HL-60/S4 (cell line): Measurements from ENCODE around the gene HDC.

ENCODE experiments used
- in situ Hi-C: fragments of 300-500 bp; cut with MboI; formaldehyde crosslinking; loops from 2 replicates; pipeline ENCODE4 v1.14.3; 2022; ENCODE audit warnings: low sequenced_read_pairs

HDC gene

DNA sequence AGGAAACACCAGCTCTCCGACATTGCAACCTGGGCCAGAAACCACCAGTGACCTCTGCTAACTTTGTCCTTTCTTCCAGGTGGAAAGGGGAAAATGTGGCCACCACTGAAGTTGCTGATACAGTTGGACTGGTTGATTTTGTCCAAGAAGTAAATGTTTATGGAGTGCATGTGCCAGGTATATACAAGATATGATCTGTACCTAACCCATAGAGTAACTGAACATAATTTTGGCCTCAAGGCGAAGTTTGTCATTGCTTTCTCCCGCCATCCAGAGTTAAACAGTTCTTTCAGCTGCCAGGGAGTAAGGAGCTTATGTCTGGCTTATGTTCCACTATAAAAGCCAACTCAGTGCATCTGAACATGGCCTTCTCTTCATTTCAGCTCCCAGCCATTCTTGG is 36.7 kb downstream of the HDC start:
- in situ Hi-C loops, result no loop called here

DNA sequence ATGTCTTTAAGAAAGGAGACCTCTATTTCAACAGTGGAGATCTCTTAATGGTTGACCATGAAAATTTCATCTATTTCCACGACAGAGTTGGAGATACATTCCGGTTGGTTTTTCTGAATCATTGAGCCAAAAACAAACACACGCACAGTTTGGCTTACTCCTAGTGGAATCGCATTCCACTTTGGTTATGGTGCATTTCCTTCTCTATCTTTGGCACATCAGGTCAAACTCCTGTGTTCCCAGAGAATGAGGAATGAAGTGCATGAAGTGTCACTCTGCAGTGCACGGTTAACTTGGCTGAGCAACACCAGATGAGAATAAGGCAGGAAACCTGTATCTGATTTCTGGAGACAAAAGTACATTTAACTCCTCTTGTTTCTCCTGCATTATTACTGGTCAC is 38.5 kb downstream of the HDC start:
- in situ Hi-C loops, result no loop called here

DNA sequence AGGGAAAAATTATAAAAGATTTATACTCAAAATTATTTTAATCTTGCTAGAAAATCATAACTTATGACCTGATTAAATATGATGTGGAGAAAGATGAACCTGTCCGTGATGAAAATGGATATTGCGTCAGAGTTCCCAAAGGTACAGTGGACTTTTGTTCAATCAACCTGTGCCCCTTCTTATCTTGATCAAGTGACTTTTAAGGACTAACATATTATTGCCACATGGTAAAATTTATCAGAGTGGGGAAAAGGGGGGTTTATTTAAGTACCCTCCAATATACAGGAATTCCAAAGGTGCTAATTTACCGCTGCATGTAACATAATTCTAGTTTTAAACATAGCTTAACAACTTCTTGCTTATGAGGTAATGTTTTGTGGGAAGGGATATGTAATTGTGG is 39.6 kb downstream of the HDC start:
- in situ Hi-C loops, result no loop called here

DNA sequence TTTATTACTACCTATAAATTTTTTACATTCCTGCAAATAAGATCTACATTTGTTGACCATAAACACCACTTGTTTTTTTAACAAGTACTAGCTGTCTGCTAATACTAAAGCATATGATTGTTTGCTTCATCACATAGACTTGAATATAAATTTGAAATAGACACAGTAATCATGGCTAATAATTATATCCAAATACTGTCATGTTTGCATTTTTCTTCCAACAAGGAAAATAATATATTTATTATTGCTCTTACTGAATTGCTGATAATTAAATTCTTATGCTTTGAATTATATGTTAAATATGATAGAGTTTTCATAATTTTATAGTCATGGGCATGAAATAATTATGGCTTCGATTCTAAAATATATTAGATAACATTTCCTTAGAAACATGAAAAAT is 40.5 kb downstream of the HDC start:
- in situ Hi-C loops, result no loop called here

DNA sequence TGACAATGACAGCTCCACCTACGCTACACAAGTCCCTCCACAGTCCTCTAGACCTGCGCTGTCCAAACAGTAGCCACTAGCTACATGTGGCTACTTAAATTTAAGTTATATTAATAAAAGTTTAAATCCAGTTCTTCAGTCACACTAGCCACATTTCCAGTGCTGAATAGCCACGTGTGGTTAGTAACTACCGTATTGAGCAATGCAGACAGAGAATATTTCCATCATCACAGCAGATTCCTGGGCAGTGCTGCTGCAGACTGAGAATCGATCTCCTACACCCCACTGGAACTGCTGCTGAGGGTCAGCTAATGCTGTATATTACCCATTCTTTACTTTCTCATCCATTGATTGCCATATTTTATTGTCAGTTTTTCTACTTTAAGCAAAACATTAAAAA is 40.9 kb downstream of the HDC start:
- in situ Hi-C loops, result no loop called here

DNA sequence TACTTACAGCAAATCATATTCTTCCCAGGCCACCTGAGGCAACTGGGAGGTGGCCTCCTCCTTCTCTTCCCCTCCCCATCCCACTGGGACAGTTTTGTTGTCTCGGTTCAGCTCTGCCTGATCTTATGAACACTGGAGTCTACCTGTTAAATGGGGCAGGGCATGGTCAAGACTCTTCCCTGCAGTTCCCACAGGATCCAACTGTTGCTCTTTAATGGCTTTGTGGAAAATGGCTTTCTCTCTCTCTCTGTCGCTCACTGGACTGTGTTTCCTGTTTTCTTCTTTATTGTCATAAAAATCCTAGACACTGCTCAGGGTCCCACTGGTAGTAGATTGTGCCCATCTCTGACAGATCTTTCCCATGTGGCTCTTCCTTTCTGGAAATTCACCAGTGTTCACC is 43.3 kb downstream of the HDC start:
- in situ Hi-C loops, result no loop called here

DNA sequence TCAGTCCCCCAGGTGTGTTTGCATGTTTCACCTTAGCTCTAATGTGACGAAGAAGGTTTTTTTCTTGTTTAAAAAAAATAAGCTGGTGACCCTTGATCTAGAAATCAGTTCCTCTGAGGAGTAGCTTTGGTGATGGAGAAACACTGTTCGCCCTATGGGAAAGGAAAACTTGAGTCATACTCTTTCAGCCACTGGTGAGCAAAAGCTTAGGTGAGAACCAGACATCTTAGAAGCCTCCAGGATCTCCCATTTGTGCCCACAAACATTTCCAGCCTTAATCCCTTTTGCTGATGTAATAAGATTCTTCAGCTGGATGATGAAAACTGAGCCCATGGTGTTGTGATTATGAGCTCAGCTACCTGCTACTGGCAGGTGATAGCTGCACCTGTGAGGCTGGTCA is 45.7 kb downstream of the HDC start:
- in situ Hi-C loops, result no loop called here

DNA sequence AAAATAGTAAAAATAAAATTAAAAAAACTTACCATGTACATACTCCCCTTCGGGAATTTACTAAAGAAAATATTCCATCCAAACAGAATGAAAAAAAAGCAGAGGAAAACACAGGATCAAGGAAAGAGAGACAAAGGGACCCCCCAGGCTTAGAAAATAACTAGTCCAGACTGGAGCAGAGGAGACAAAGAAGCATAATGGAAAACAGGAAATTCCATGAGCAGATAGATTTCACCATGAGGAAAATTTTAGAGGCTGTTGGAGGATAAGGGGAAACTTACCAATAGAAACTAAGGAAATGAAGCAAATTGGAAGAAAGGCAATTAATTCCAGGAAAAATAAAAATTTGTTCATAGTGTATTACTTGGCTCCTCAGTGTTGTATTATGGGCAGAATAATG is 46.8 kb downstream of the HDC start:
- in situ Hi-C loops, result no loop called here

DNA sequence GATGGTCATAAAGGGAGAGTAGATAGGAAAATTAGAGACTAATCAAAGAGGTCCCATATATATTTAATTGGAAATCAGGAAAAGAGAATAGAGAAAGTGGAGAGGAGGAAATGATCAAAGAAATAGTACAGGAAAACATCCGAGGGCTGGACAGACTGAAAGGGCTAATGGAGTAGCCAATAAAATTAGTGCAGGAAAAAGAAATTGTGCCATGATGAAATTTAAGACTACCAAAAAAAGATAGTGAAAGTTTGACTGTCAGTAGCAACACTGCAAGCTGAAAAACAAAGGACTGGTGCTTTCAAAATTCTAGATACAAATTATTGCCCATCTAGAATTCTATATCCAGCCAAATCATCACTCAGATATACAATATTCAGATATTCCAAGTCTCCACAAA is 47.2 kb downstream of the HDC start:
- in situ Hi-C loops, result no loop called here

DNA sequence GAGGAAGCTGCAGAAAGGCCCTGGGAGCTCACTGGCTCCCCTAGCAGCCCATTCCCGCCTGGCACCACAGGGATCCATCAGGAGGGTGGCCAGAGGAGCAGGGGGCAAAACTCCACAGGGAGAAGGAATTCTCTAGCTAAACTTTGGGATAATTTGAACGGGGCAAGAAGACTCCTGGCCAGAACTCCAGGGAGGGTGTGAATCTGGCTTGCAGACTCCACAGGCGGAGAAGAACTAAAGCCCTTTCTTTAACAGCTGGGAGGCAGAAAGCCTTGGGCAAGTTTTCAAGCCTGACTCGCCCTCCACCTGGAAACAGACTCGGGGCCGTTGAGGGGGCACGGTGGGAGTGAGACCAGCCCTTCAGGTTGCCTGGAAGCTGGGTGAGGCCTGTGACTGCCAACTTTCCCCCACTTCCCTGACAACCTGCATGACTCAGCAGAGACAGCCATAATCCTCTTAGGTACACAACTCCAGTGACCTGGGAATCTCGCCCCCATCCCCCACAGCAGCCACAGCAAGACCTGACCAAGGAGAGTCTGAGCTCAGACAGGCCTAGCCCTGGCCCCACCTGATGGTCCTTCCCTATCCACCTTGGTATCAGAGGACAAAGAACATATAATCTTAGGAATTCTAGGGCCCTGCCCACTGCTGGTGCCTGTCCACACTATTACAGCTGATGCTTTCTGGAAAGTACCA is 54.9 kb downstream of the HDC start:
- in situ Hi-C loops, result no loop called here

DNA sequence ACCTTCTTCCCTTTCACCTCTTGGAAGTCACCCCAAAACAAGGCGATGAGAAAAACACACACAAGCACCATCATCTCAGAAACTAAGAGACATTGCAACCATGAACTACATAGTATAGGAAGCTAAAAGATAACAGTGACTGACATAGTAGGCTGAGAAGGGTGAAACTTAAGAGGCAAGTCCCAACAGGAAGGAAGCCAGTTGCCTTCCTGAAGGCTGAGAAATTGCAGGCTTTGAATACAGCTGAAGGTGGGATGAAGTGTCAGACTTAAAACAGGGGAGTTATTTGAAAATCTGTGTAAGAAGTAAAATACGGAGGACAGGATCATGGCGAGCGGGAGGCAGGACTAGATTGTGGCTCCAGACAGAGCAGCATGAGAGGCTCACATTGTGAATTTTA is 55.7 kb downstream of the HDC start:
- in situ Hi-C loops, result no loop called here

DNA sequence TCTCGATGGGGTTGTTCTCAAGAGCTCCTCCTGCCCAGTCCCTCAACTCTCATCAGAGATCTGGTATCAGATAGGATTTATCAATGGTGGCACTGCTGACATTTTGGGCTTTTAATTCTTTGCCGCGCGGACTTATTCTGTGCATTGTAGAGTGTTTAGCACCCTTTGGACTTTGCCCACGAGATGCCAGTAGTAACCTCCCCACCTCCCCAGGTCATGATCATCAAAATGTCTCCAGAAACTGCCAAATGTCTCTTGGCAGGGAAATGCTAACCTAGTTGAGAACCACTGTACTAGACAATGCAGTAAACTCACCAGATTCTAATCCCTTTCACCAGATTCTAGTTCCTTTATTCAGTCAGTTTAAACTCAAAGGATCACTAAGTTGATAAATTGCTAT is 59.5 kb downstream of the HDC start:
- in situ Hi-C loops, result no loop called here

DNA sequence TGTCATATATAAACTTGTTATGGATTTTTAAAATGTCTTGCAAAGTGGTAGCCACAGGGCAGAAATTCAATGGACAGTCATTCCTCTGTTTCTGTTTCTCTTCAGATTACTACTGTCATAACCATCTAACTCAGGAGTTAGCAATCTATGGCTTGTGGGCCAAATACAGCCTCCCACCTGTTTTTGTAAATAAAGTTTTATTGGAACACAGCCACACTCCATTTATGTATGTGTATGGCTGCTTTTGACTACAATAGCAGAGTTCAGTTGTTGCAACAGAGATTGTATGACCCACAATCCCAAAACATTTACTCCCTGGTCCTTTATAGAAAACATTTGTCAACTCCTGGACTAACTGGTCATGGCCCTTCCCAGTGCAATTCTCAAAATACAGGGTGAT is 63.5 kb downstream of the HDC start:
- in situ Hi-C loops, result no loop called here

DNA sequence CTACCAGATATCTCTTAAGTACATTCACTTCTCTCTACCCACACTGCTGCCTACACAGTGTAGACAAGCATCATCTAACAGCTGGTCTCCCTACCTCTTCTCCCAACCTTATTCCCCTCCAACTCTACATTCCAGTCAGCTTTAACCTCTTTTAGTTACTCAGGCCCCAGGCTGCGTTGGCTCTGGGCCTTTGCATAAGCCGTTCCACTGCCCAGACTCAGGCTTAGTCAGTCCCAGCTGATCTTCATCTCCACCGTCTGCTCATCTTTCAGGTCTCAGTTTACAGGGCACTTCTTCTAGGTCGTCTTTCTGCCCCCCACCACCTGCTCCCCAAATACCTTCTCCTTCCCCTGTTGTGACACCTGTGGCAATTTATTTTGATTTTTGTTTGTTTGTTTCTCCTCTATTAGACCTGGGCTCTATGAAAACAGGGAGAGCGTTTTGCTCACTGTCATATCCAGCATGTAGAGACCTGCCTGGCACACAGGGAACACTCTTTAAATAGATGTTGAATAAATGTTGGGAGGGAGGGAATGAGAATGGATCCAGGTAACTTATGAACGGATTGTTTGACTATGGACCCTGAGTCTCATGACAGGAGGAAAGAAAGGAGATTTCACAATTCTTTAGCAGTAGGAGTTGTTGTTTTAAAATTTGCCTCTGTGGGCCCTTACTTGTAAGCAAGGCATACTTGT is 72.5 kb downstream of the HDC start:
- in situ Hi-C loops, result no loop called here

DNA sequence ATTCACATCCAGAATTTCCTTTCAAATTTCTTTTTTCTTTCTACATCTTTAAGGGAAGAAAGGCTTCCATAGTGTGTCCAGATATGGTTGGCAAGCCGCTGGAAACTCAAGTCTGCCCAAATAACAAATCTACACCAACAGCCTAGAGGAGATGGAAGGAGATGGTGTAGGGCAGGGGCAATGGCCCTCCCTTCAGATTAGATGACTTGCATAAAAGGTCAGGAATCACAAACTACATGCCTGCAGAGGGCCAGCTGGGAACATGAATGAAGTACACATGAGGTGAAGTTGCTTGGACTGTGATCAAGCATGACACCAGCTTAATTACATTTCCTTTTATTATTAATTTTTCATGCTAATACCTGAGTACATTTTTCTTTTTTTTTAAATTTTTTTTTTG is 73.4 kb downstream of the HDC start:
- in situ Hi-C loops, result no loop called here
